OCI-LY1 (cell line): ENCODE data around the gene RAB13.

ENCODE experiments used
- EZH2 ChIP-seq: fragments of 200-600 bp; sonication (generic), shearing (Covaris generic); IDR thresholded peaks from 2 replicates; pipeline ENCODE4 v1.8.0; 2017; ENCODE audit warnings: borderline replicate concordance, mixed run types, mild to moderate bottlenecking, antibody characterized with exemption, low read length, moderate library complexity, mixed read lengths
- TF ChIP-seq, protein P1 (sequence below): fragments of 200-600 bp; sonication (generic), shearing (Covaris generic); IDR thresholded peaks from 2 replicates; pipeline ENCODE4 v1.5.1; 2017; ENCODE audit warnings: mild to moderate bottlenecking, antibody characterized with exemption, low read length, moderate library complexity, mixed read lengths

DNA sequence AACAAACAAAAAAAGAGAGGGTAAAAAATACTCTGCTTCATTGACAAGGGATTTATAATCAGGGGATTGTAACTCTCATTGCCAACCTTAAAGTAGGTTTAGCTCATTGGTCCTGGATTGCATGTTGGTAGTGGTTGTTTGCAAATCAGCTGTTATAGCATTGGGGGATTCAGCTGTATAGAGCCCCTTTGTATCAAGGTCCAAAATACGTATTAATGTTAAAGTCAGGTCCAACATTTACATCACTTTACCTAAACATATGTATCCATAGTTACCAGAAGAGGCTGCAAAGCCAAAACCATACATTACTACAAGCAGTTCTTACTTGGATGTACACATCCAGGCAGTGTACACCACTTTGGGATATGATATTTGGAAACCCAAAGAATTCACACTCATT is 33.8 kb upstream of the RAB13 start:
- TF ChIP-seq, protein P1, sequence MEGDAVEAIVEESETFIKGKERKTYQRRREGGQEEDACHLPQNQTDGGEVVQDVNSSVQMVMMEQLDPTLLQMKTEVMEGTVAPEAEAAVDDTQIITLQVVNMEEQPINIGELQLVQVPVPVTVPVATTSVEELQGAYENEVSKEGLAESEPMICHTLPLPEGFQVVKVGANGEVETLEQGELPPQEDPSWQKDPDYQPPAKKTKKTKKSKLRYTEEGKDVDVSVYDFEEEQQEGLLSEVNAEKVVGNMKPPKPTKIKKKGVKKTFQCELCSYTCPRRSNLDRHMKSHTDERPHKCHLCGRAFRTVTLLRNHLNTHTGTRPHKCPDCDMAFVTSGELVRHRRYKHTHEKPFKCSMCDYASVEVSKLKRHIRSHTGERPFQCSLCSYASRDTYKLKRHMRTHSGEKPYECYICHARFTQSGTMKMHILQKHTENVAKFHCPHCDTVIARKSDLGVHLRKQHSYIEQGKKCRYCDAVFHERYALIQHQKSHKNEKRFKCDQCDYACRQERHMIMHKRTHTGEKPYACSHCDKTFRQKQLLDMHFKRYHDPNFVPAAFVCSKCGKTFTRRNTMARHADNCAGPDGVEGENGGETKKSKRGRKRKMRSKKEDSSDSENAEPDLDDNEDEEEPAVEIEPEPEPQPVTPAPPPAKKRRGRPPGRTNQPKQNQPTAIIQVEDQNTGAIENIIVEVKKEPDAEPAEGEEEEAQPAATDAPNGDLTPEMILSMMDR = no peak
- TF ChIP-seq EZH2 = no peak
